ENCODE measurements around the gene C11orf86. TPM values are rescaled to one million over a fixed set of nuclear protein-coding genes. Genes with fewer than 3 reads are reported as not detected.

Gene C11orf86
- total RNA-seq, 1 donor from 2014 or later, result not detected

DNA sequence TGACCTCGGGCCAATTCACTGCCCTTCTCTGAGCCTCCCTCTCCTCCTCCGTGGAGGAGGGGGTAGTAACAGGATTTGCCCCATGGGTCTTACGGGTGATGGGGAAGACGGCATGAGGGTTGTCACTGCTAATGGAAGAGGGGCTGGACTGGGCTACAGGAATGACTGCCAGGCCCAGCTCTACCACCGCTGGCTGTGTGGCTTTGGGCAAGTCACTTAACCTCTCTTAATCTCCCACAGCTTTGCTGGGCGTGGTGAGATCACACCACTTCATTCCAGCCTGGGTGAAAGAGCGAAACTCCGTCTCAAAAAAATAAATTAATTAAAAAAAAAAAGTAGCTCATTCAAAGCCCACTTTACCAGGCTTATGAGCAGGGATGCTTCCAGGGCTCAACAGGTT, 50.6 kb downstream of the C11orf86 start:
- H3K9ac ChIP-seq (ENCODE audit: low read length), result no peak overlapping the region
- H3K9me3 ChIP-seq (ENCODE audit: insufficient read depth, low read depth, low read length), result no peaks in the 10 kb centered on the region
- FAIRE-seq (no peak), DNase-seq (ENCODE audit: low read depth) (no peak)
- Mint-ChIP-seq H3K36me3 (ENCODE audit: low read depth, unreplicated experiment) (no peaks in the 10 kb centered on the region), H3K4me1 (ENCODE audit: low read depth, unreplicated experiment) (peaks cover 16% of the 10 kb centered on the region), H3K27me3 (ENCODE audit: low read depth, unreplicated experiment) (peaks cover 31% of the 10 kb centered on the region), H3K27ac (ENCODE audit: unreplicated experiment) (no peak overlapping the region), H3K9me3 (ENCODE audit: unreplicated experiment) (no peaks in the 10 kb centered on the region), H3K4me3 (ENCODE audit: unreplicated experiment) (no peak overlapping the region)
- no peak overlapping the region for H3K4me2 ChIP-seq (ENCODE audit: low read length)
- no peaks in the 10 kb centered on the region for H3K79me2 ChIP-seq (ENCODE audit: insufficient read depth, low read length)
- H3K27ac ChIP-seq (ENCODE audit: low read depth, low read length), result no peak overlapping the region
- no peak overlapping the region for H2AFZ ChIP-seq (ENCODE audit: low read depth, low read length)
- H3K36me3 ChIP-seq (ENCODE audit: insufficient read depth, low read length), result no peaks in the 10 kb centered on the region
- no peaks in the 10 kb centered on the region for H4K20me1 ChIP-seq (ENCODE audit: insufficient read depth, low read length)
- TF ChIP-seq, protein P1, sequence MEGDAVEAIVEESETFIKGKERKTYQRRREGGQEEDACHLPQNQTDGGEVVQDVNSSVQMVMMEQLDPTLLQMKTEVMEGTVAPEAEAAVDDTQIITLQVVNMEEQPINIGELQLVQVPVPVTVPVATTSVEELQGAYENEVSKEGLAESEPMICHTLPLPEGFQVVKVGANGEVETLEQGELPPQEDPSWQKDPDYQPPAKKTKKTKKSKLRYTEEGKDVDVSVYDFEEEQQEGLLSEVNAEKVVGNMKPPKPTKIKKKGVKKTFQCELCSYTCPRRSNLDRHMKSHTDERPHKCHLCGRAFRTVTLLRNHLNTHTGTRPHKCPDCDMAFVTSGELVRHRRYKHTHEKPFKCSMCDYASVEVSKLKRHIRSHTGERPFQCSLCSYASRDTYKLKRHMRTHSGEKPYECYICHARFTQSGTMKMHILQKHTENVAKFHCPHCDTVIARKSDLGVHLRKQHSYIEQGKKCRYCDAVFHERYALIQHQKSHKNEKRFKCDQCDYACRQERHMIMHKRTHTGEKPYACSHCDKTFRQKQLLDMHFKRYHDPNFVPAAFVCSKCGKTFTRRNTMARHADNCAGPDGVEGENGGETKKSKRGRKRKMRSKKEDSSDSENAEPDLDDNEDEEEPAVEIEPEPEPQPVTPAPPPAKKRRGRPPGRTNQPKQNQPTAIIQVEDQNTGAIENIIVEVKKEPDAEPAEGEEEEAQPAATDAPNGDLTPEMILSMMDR (IDR thresholded peaks at IDR 0.05; ENCODE audit: insufficient read depth, low read depth, low read length), result no peak
- no peak for TF ChIP-seq EZH2 (IDR thresholded peaks at IDR 0.05; ENCODE audit: insufficient read depth, low read length)
- peaks cover 38% of the 10 kb centered on the region for H3K4me1 ChIP-seq (ENCODE audit: insufficient read depth, low read length)
- H3K27me3 ChIP-seq (ENCODE audit: insufficient read depth, low read length), result no peaks in the 10 kb centered on the region
- no peak overlapping the region for H3K4me3 ChIP-seq (ENCODE audit: insufficient read depth, low read depth, low read length)

Small RNA genes lying within 50 kb of the gene (microRNA-seq; reads per million reads assigned to microRNA genes)
- not detected for gene MIR3163

Other genes with a start within 250 kb of the C11orf86 start
- 18.2 and 22.7 TPM in 2 replicates for gene SPTBN2, start 246.1 kb upstream of the C11orf86 start, total RNA-seq
- gene RCE1, start 131.9 kb upstream of the C11orf86 start, total RNA-seq, result 19.3 and 19.8 TPM in 2 replicates
- 33.7 and 35.7 TPM in 2 replicates for gene LRFN4, start 118.2 kb upstream of the C11orf86 start, total RNA-seq
- 10.5 and 13.3 TPM in 2 replicates for gene PC, start 16.9 kb upstream of the C11orf86 start, total RNA-seq
- gene SYT12, start 47.8 kb downstream of the C11orf86 start, total RNA-seq, result 0.34 and 0.62 TPM in 2 replicates
- gene RHOD, start 81.5 kb downstream of the C11orf86 start, total RNA-seq, result 29.8 and 30.4 TPM in 2 replicates
- 65.2 and 70.4 TPM in 2 replicates for gene KDM2A, start 144.0 kb downstream of the C11orf86 start, total RNA-seq